HEK293 (cell line): ENCODE results near the gene LCN6.

Experiments
- CTCF ChIA-PET: fragments of 350-600 bp; formaldehyde crosslinking; extraction: SDS; loops from one replicate; lab custom pipeline; 2021; ENCODE audit warnings: antibody characterized with exemption; lab: Yijun Ruan, JAX
- POLR2A ChIA-PET: fragments of 300-600 bp; formaldehyde crosslinking; extraction: SDS; loops from one replicate; lab custom pipeline; 2020; ENCODE audit warnings: antibody characterized with exemption, inconsistent platforms; lab: Yijun Ruan, JAX
- H3K27ac ChIP-seq: fragments of 200-500 bp; sonication (Bioruptor generic); 2 replicates; pipeline ENCODE4 v1.5.1; 2014; ENCODE audit warnings: low read depth, low read length, control low read depth, inconsistent platforms; ENCODE audit errors: extremely low read depth
- H3K36me3 ChIP-seq, 2 experiments: fragments of 200-500 bp in 1 of 2; sonication (Bioruptor generic) in 1 of 2; 1 replicate in 1 of 2; 2 replicates in 1 of 2; pipeline ENCODE4 v1.5.1; 2014 to 2017; ENCODE audit warnings: inconsistent platforms in 2 of 2, low read length in 2 of 2; ENCODE audit not compliant: control insufficient read depth in 2 of 2, insufficient read depth in 1 of 2
- H3K4me1 ChIP-seq: fragments of 200-500 bp; sonication (Bioruptor generic); 2 replicates; pipeline ENCODE4 v1.5.1; 2014; ENCODE audit warnings: mild to moderate bottlenecking, low read length, inconsistent platforms; ENCODE audit not compliant: control insufficient read depth, insufficient read depth
- H3K4me3 ChIP-seq: 2 replicates; pipeline ENCODE4 v1.5.1; 2011; ENCODE audit warnings: low read depth, mild to moderate bottlenecking, control low read depth, low read length, moderate library complexity
- H3K9me3 ChIP-seq: fragments of 200-500 bp; sonication (Bioruptor generic); 2 replicates; pipeline ENCODE4 v1.5.1; 2014; ENCODE audit warnings: low read depth, low read length, inconsistent platforms; ENCODE audit not compliant: control insufficient read depth, insufficient read depth
- BCL11B ChIP-seq: fragments of 450-650 bp; formaldehyde crosslinking; IDR thresholded peaks from 2 replicates; pipeline ENCODE4 v1.5.1; 2016; ENCODE audit warnings: low read depth, missing biosample characterization, missing genetic modification characterization
- CTCF ChIP-seq: fragments of 450-650 bp; formaldehyde crosslinking; IDR thresholded peaks from 2 replicates; pipeline ENCODE4 v1.5.1; 2016; ENCODE audit warnings: missing biosample characterization, missing genetic modification characterization
- FEZF1 ChIP-seq: fragments of 450-650 bp; formaldehyde crosslinking; IDR thresholded peaks from 2 replicates; pipeline ENCODE4 v1.5.1; 2016; ENCODE audit warnings: missing biosample characterization, missing genetic modification characterization
- GLIS2 ChIP-seq: fragments of 450-650 bp; formaldehyde crosslinking; IDR thresholded peaks from 2 replicates; pipeline ENCODE4 v1.5.1; 2016; ENCODE audit warnings: missing biosample characterization, missing genetic modification characterization
- HOXA7 ChIP-seq: sonication (generic); formaldehyde crosslinking; IDR thresholded peaks from 2 replicates; pipeline ENCODE4 v1.8.1; 2022; ENCODE audit warnings: missing genetic modification reagents, borderline replicate concordance
- IKZF3 ChIP-seq: fragments of 450-650 bp; IDR thresholded peaks from 2 replicates; pipeline ENCODE4 v1.5.0; 2018; ENCODE audit warnings: missing biosample characterization, mild to moderate bottlenecking, missing genetic modification characterization, moderate library complexity
- INSM2 ChIP-seq: fragments of 450-650 bp; formaldehyde crosslinking; IDR thresholded peaks from 2 replicates; pipeline ENCODE4 v1.5.1; 2016; ENCODE audit warnings: missing biosample characterization, missing genetic modification characterization
- KLF16 ChIP-seq: fragments of 450-650 bp; formaldehyde crosslinking; IDR thresholded peaks from 2 replicates; pipeline ENCODE4 v1.5.1; 2017; ENCODE audit warnings: missing biosample characterization, missing genetic modification characterization
- MZF1 ChIP-seq: fragments of 450-650 bp; formaldehyde crosslinking; IDR thresholded peaks from 2 replicates; pipeline ENCODE4 v1.5.1; 2017; ENCODE audit warnings: missing biosample characterization, missing genetic modification characterization, borderline replicate concordance
- SALL2 ChIP-seq: fragments of 450-650 bp; formaldehyde crosslinking; IDR thresholded peaks from 2 replicates; pipeline ENCODE4 v1.5.0; 2017; ENCODE audit warnings: missing biosample characterization, mild to moderate bottlenecking, missing genetic modification characterization, borderline replicate concordance
- SCRT1 ChIP-seq: fragments of 450-650 bp; formaldehyde crosslinking; IDR thresholded peaks from 2 replicates; pipeline ENCODE4 v1.5.1; 2016; ENCODE audit warnings: missing biosample characterization, missing genetic modification characterization, borderline replicate concordance
- WT1 ChIP-seq: fragments of 450-650 bp; formaldehyde crosslinking; IDR thresholded peaks from 2 replicates; pipeline ENCODE4 v1.5.1; 2016; ENCODE audit warnings: missing biosample characterization, missing genetic modification characterization
- ZNF132 ChIP-seq: fragments of 450-650 bp; formaldehyde crosslinking; IDR thresholded peaks from 2 replicates; pipeline ENCODE4 v1.5.1; 2017; ENCODE audit warnings: missing biosample characterization, missing genetic modification characterization, borderline replicate concordance
- ZNF184 ChIP-seq: fragments of 450-650 bp; IDR thresholded peaks from 2 replicates; pipeline ENCODE4 v1.5.1; 2018; ENCODE audit warnings: missing biosample characterization, mild to moderate bottlenecking, missing genetic modification characterization
- ZNF416 ChIP-seq: fragments of 450-650 bp; formaldehyde crosslinking; IDR thresholded peaks from 2 replicates; pipeline ENCODE4 v1.5.1; 2016; ENCODE audit warnings: missing biosample characterization, missing genetic modification characterization
- ZNF433 ChIP-seq: fragments of 450-650 bp; formaldehyde crosslinking; IDR thresholded peaks from 2 replicates; pipeline ENCODE4 v1.5.1; 2016; ENCODE audit warnings: missing biosample characterization, missing genetic modification characterization, low read depth
- ZNF548 ChIP-seq: fragments of 450-650 bp; formaldehyde crosslinking; IDR thresholded peaks from 2 replicates; pipeline ENCODE4 v1.5.1; 2016; ENCODE audit warnings: missing biosample characterization, missing genetic modification characterization
- ZNF596 ChIP-seq: fragments of 450-650 bp; IDR thresholded peaks from 2 replicates; pipeline ENCODE4 v1.5.0; 2018; ENCODE audit warnings: missing biosample characterization, mild to moderate bottlenecking, missing genetic modification characterization, moderate library complexity
- ZNF621 ChIP-seq: fragments of 450-650 bp; formaldehyde crosslinking; IDR thresholded peaks from 2 replicates; pipeline ENCODE4 v1.5.1; 2017; ENCODE audit warnings: missing biosample characterization, missing genetic modification characterization
- ZNF660 ChIP-seq: fragments of 450-650 bp; IDR thresholded peaks from 2 replicates; pipeline ENCODE4 v1.5.1; 2018; ENCODE audit warnings: missing biosample characterization, mild to moderate bottlenecking, missing genetic modification characterization
- ZNF670 ChIP-seq: fragments of 450-650 bp; formaldehyde crosslinking; IDR thresholded peaks from 2 replicates; pipeline ENCODE4 v1.5.1; 2016; ENCODE audit warnings: missing biosample characterization, missing genetic modification characterization, low read depth
- ZNF747 ChIP-seq: fragments of 450-650 bp; formaldehyde crosslinking; IDR thresholded peaks from 2 replicates; pipeline ENCODE4 v1.5.1; 2016; ENCODE audit warnings: missing biosample characterization, missing genetic modification characterization
- ZSCAN16 ChIP-seq: fragments of 450-650 bp; formaldehyde crosslinking; IDR thresholded peaks from 2 replicates; pipeline ENCODE4 v1.5.1; 2016; ENCODE audit warnings: missing biosample characterization, missing genetic modification characterization
- TF ChIP-seq, protein P1 (sequence below): fragments of 450-650 bp; formaldehyde crosslinking; IDR thresholded peaks from 2 replicates; pipeline ENCODE4 v1.5.1; 2016; ENCODE audit warnings: missing biosample characterization, missing genetic modification characterization
- TF ChIP-seq, protein P2 (sequence below): fragments of 450-650 bp; formaldehyde crosslinking; IDR thresholded peaks from 2 replicates; pipeline ENCODE4 v1.5.1; 2017; ENCODE audit warnings: missing biosample characterization, missing genetic modification characterization

LCN6 gene

DNA sequence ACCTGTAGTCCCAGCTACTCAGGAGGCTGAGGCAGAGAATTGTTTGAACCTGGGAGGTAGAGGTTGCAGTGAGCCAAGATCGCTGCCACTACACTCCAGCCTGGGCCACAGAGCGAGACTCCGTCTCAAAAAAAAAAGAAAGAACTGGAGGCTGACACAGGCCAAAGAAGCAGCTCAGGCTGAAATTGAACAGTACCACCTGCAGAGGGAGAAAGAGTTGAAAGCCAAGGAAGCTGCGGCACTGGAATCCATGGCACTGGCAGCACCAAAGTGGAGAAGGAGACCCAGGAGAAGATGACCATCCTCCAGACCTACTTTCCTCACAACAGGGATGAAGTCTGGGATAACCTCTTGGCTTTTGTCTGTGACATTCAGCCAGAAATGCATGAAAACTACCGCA lies 31.5 kb upstream of the LCN6 start:
- Histone ChIP-seq H3K9me3 (no peaks in the 10 kb centered on the region), H3K36me3 (no peaks in the 10 kb centered on the region), H3K4me3 (no peak overlapping the region), H3K27ac (no peak overlapping the region), H3K4me1 (no peaks in the 10 kb centered on the region)
- ChIA-PET CTCF (interaction anchor here (0.5 to 8.2 kb wide), 10 partner anchors 8 to 445 kb away, joined by 3 to 79 read pairs (median 4); partner anchors contain the start of genes AJM1, CYSRT1 and LCN8), POLR2A (interaction anchor here (0.5 kb wide), 1 partner anchor 444 kb away, joined by 3 read pairs; no protein-coding TSS in a partner anchor)
- TF ChIP-seq KLF16, result no peak
- peak; percentile 14; the same call in 1 of the 2 replicates for TF ChIP-seq FEZF1
- no peak for TF ChIP-seq HOXA7 (CRISPR knock-in tag)
- no peak for TF ChIP-seq IKZF3 (tag by site-specific recombination)
- no peak for TF ChIP-seq ZNF660 (tag by site-specific recombination)

GRCh38 chr9:136777359-136777758 lies 29.0 kb upstream of the LCN6 start:
- ChIA-PET CTCF (interaction anchor here (0.8 to 8.2 kb wide), 9 partner anchors 10 to 459 kb away, joined by 3 to 79 read pairs (median 5); partner anchors contain the start of genes LCN15 and LCN8), POLR2A (interaction anchor here (0.7 to 1.9 kb wide), 5 partner anchors 12 to 463 kb away, joined by 3 to 12 read pairs (median 3); no protein-coding TSS in a partner anchor)
- H3K9me3 ChIP-seq, result no peaks in the 10 kb centered on the region

GRCh38 chr9:136776947-136777346 lies 28.6 kb upstream of the LCN6 start:
- no peak overlapping the region for H3K4me3 ChIP-seq
- H3K27ac ChIP-seq, result no peak overlapping the region
- ChIA-PET POLR2A (interaction anchor here (1.1 to 1.5 kb wide), 3 partner anchors 16 to 464 kb away, joined by 3 to 6 read pairs (median 3); no protein-coding TSS in a partner anchor), CTCF (interaction anchor here (1.5 to 8.2 kb wide), 5 partner anchors 9 to 459 kb away, joined by 3 to 79 read pairs (median 30); partner anchors contain the start of gene LCN8)
- H3K4me1 ChIP-seq, result no peaks in the 10 kb centered on the region
- no peaks in the 10 kb centered on the region for H3K36me3 ChIP-seq
- no peak for TF ChIP-seq ZNF621 (tag by site-specific recombination)
- TF ChIP-seq CTCF (tag by site-specific recombination), result no peak
- no peak for TF ChIP-seq ZNF747 (tag by site-specific recombination)
- TF ChIP-seq, protein P1, sequence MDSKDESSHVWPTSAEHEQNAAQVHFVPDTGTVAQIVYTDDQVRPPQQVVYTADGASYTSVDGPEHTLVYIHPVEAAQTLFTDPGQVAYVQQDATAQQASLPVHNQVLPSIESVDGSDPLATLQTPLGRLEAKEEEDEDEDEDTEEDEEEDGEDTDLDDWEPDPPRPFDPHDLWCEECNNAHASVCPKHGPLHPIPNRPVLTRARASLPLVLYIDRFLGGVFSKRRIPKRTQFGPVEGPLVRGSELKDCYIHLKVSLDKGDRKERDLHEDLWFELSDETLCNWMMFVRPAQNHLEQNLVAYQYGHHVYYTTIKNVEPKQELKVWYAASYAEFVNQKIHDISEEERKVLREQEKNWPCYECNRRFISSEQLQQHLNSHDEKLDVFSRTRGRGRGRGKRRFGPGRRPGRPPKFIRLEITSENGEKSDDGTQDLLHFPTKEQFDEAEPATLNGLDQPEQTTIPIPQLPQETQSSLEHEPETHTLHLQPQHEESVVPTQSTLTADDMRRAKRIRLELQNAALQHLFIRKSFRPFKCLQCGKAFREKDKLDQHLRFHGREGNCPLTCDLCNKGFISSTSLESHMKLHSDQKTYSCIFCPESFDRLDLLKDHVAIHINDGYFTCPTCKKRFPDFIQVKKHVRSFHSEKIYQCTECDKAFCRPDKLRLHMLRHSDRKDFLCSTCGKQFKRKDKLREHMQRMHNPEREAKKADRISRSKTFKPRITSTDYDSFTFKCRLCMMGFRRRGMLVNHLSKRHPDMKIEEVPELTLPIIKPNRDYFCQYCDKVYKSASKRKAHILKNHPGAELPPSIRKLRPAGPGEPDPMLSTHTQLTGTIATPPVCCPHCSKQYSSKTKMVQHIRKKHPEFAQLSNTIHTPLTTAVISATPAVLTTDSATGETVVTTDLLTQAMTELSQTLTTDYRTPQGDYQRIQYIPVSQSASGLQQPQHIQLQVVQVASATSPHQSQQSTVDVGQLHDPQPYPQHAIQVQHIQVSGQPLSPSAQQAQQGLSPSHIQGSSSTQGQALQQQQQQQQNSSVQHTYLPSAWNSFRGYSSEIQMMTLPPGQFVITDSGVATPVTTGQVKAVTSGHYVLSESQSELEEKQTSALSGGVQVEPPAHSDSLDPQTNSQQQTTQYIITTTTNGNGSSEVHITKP (tag by site-specific recombination), result no peak
- no peak for TF ChIP-seq ZNF433 (tag by site-specific recombination)
- TF ChIP-seq ZNF132, result no peak
- no peak for TF ChIP-seq BCL11B (tag by site-specific recombination)
- TF ChIP-seq SALL2 (tag by site-specific recombination), result no peak
- TF ChIP-seq ZNF596 (tag by site-specific recombination), result no peak
- TF ChIP-seq ZSCAN16 (tag by site-specific recombination), result no peak
- TF ChIP-seq ZNF670 (tag by site-specific recombination), result no peak
- TF ChIP-seq, all 188 proteins: peak for 0
- H3K9me3 ChIP-seq, result no peaks in the 10 kb centered on the region

More at GRCh38 chr9:136777359-136777758, 29.0 kb upstream of the LCN6 start:
- H3K4me3 ChIP-seq, result no peak overlapping the region
- no peaks in the 10 kb centered on the region for H3K4me1 ChIP-seq
- no peaks in the 10 kb centered on the region for H3K36me3 ChIP-seq
- no peak overlapping the region for H3K27ac ChIP-seq
- no peak for TF ChIP-seq INSM2 (tag by site-specific recombination)
- no peak for TF ChIP-seq ZNF548 (tag by site-specific recombination)
- no peak for TF ChIP-seq GLIS2 (tag by site-specific recombination)
- TF ChIP-seq ZNF184 (tag by site-specific recombination), result no peak
- no peak for TF ChIP-seq SCRT1 (tag by site-specific recombination)
- TF ChIP-seq, protein P2, sequence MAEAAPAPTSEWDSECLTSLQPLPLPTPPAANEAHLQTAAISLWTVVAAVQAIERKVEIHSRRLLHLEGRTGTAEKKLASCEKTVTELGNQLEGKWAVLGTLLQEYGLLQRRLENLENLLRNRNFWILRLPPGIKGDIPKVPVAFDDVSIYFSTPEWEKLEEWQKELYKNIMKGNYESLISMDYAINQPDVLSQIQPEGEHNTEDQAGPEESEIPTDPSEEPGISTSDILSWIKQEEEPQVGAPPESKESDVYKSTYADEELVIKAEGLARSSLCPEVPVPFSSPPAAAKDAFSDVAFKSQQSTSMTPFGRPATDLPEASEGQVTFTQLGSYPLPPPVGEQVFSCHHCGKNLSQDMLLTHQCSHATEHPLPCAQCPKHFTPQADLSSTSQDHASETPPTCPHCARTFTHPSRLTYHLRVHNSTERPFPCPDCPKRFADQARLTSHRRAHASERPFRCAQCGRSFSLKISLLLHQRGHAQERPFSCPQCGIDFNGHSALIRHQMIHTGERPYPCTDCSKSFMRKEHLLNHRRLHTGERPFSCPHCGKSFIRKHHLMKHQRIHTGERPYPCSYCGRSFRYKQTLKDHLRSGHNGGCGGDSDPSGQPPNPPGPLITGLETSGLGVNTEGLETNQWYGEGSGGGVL (tag by site-specific recombination), result no peak
- TF ChIP-seq ZNF416, result no peak
- no peak for TF ChIP-seq MZF1
- TF ChIP-seq WT1, result no peak
